DND-41 (cell line): Measurements from ENCODE around the gene HOXD9.

ENCODE experiments used
- EZH2 ChIP-seq: IDR thresholded peaks from 3 replicates; pipeline ENCODE4 v1.6.1; 2012; ENCODE audit warnings: borderline replicate concordance, low read depth, mild to moderate bottlenecking, moderate library complexity, low read length, inconsistent platforms; ENCODE audit not compliant: severe bottlenecking
- TF ChIP-seq, protein P1 (sequence below): IDR thresholded peaks from 2 replicates; pipeline ENCODE4 v1.5.1; 2012; ENCODE audit warnings: borderline replicate concordance, low read length, moderate library complexity, mild to moderate bottlenecking; ENCODE audit not compliant: poor library complexity, severe bottlenecking; ENCODE audit errors: extremely low read depth

DNA sequence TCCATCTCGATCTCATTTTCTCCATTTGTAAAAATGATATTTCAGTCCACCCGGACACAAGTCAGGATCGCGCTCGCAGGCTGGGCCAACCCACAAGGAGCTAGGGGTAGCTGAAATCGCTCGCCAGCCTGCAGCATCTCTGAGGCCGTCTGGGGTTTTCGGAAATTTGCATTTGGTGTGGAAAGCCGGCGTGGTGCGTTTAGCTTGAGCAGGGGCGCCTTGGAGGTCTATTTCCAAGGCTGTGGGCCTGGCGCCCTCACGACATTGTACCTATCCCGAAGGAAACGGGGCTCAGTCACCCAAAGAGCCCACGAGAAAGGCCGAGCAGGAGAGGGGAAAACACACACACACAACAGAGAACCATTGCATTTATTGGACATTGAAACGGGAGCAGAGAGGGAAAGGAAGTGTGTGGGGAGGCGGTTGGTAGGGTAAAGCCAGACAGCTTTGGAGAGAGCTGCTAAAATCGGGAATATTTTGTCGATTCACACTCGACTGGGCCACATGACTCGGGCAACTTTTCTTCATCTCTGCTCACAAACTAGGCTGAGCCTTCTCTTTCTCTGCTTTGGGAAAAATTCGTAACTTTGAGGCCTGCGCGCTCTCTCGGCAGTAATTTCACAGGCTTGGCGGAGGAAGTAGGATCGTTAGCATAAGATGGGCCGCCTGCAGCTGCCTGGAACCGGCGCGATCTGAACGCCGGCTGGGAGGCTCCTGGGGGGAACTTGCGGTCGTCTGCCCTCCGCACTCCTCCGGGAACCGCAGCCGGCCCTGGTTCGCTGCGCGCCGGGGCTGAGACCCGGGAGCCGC is 5.9 kb downstream of the HOXD9 start:
- TF ChIP-seq, protein P1, sequence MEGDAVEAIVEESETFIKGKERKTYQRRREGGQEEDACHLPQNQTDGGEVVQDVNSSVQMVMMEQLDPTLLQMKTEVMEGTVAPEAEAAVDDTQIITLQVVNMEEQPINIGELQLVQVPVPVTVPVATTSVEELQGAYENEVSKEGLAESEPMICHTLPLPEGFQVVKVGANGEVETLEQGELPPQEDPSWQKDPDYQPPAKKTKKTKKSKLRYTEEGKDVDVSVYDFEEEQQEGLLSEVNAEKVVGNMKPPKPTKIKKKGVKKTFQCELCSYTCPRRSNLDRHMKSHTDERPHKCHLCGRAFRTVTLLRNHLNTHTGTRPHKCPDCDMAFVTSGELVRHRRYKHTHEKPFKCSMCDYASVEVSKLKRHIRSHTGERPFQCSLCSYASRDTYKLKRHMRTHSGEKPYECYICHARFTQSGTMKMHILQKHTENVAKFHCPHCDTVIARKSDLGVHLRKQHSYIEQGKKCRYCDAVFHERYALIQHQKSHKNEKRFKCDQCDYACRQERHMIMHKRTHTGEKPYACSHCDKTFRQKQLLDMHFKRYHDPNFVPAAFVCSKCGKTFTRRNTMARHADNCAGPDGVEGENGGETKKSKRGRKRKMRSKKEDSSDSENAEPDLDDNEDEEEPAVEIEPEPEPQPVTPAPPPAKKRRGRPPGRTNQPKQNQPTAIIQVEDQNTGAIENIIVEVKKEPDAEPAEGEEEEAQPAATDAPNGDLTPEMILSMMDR, result no peak
- TF ChIP-seq EZH2, result no peak
